ENCODE results near the gene ADD3. TPM values are rescaled to one million over a fixed set of nuclear protein-coding genes. Genes with fewer than 3 reads are reported as not detected.

ADD3 gene
- total RNA-seq, 2 donors from 2014 or later, result 127 to 131 TPM

DNA sequence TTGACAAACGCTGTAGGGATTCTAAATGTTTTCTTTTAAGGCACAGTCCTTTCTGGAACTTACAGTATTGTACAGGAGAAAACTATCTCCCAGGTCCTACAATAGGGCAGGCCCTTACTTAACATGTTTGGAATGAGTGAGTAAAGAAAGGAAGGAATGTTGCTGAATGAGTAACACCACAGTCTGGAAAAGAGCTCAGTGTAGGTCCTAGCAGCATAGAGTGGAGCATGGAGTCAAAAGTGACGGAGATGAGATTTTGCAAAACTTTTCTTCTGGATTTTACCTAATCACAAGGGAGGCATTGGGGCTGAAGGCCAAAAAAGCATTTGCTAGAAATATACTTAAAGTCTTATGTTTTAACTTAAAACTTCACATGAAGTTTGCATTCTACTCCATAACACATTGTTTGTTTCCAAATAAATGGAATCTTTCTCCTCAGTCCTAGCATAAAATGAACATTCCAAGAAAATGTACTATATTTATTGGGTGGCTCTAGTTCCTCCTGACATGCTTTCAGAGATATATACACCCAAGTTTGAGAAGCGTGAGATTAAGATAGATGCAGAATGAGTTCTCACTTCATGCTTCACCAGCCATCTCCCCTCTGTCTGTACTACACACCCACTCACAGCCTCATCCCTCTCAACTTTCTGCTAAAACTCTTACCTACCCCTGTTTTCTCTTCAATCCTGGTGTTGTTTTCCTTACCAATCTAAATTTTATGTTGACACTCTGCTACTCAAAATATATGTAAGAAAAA is 20.2 kb upstream of the ADD3 start:
- Histone ChIP-seq H3K4me3 (no peak overlapping the region), H3K27ac (no peak overlapping the region), H3K9me3 (no peaks in the 10 kb centered on the region), H3K9ac (ENCODE audit: low read depth in 2 of 2, low read length in 2 of 2) (no peak overlapping the region), H3K27me3 (no peaks in the 10 kb centered on the region), H3K4me1 (no peaks in the 10 kb centered on the region), H3K36me3 (no peaks in the 10 kb centered on the region)
- TF ChIP-seq, protein P1, sequence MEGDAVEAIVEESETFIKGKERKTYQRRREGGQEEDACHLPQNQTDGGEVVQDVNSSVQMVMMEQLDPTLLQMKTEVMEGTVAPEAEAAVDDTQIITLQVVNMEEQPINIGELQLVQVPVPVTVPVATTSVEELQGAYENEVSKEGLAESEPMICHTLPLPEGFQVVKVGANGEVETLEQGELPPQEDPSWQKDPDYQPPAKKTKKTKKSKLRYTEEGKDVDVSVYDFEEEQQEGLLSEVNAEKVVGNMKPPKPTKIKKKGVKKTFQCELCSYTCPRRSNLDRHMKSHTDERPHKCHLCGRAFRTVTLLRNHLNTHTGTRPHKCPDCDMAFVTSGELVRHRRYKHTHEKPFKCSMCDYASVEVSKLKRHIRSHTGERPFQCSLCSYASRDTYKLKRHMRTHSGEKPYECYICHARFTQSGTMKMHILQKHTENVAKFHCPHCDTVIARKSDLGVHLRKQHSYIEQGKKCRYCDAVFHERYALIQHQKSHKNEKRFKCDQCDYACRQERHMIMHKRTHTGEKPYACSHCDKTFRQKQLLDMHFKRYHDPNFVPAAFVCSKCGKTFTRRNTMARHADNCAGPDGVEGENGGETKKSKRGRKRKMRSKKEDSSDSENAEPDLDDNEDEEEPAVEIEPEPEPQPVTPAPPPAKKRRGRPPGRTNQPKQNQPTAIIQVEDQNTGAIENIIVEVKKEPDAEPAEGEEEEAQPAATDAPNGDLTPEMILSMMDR (IDR thresholded peaks at IDR 0.05), result no peak
- intact Hi-C loops (cut with DNase I), result no loop called here
- DNase-seq, result no peak

DNA sequence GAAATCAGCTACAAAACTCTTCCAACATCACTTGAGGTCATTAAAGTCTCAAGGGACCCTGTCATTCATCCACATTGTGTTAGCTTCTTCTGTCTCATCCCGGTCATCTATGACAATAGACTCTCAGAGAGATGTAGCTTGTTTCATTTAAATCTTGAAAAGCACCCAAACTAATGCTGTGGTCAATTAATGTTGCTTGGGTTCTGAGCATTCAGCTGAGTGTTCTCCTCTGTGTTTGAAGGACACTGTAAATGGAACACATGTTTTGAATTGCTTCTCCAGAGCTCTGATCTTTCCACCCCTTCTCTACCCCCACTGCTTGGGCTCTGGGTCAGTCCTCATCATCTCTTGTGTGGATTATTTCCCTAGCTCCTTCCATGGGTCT is 19.6 kb upstream of the ADD3 start:
- Histone ChIP-seq H3K9ac (ENCODE audit: low read depth in 2 of 2, low read length in 2 of 2) (no peak overlapping the region), H3K4me3 (no peak overlapping the region), H3K4me1 (no peaks in the 10 kb centered on the region), H3K9me3 (no peaks in the 10 kb centered on the region), H3K27ac (no peak overlapping the region), H3K27me3 (no peaks in the 10 kb centered on the region), H3K36me3 (no peaks in the 10 kb centered on the region)
- intact Hi-C loops (cut with DNase I), result no loop called here
- TF ChIP-seq, protein P1 (IDR thresholded peaks at IDR 0.05), result no peak
- DNase-seq, result no peak

DNA sequence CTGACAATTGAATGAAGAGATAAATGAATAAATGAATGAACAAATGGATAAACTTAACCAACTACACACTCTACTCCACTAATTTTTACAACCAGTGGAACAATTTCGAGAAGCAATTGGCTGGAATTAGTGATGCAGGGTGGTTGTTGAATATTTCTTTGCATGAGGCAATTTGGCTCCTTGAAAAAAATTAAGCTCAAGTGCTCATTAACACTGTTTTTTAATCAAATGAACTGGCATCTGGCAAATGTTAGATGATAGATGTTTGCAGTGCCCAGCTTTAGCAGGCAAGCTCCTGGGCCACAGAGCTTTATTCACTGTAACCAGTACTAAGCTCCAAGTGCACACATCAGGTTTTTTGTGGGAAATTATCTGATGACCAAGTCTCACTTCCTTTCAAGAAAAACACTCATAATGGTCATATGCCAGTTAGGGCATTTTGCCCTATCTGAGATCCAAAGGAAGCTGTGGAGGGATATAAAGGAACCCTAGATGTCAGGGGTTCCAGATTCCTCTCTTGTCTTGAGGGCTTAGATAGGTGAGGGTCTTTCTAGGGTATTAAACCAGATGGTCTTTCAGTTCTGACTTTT is 16.4 kb upstream of the ADD3 start:
- Histone ChIP-seq H3K27me3 (no peaks in the 10 kb centered on the region), H3K4me3 (no peak overlapping the region), H3K36me3 (no peaks in the 10 kb centered on the region), H3K27ac (no peak overlapping the region), H3K4me1 (peaks cover 7% of the 10 kb centered on the region), H3K9me3 (no peaks in the 10 kb centered on the region), H3K9ac (ENCODE audit: low read depth in 2 of 2, low read length in 2 of 2) (no peak overlapping the region)
- intact Hi-C loops (cut with DNase I), result no loop called here
- no peak for DNase-seq
- TF ChIP-seq, protein P1 (IDR thresholded peaks at IDR 0.05), result no peak

DNA sequence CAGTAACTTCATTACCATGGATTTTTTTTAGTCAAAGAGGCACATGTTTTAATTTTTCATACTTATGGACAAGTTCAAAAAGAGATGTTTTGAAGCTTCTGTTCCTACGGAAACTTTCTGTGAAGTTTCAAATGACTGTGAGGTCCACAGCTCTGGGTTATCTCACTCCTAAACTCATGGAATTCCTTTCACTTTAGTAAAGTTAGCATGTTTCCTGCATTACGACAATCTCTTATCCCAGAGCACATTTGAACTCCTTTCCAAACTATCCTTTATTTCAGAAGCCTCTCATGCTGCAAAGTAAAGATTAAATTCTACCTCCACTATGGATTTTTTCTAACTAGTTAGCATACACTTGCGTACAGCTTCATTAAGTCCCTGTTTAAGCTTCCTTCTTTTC is 15.3 kb upstream of the ADD3 start:
- no peak overlapping the region for H3K27ac ChIP-seq
- intact Hi-C loops (cut with DNase I), result no loop called here
- no peaks in the 10 kb centered on the region for H3K9me3 ChIP-seq
- H3K36me3 ChIP-seq, result no peaks in the 10 kb centered on the region
- TF ChIP-seq, protein P1 (IDR thresholded peaks at IDR 0.05), result no peak
- H3K4me1 ChIP-seq, result peaks cover 7% of the 10 kb centered on the region
- no peak overlapping the region for H3K4me3 ChIP-seq
- H3K9ac ChIP-seq (ENCODE audit: low read depth in 2 of 2, low read length in 2 of 2), result no peak overlapping the region
- no peaks in the 10 kb centered on the region for H3K27me3 ChIP-seq
- DNase-seq, result no peak

DNA sequence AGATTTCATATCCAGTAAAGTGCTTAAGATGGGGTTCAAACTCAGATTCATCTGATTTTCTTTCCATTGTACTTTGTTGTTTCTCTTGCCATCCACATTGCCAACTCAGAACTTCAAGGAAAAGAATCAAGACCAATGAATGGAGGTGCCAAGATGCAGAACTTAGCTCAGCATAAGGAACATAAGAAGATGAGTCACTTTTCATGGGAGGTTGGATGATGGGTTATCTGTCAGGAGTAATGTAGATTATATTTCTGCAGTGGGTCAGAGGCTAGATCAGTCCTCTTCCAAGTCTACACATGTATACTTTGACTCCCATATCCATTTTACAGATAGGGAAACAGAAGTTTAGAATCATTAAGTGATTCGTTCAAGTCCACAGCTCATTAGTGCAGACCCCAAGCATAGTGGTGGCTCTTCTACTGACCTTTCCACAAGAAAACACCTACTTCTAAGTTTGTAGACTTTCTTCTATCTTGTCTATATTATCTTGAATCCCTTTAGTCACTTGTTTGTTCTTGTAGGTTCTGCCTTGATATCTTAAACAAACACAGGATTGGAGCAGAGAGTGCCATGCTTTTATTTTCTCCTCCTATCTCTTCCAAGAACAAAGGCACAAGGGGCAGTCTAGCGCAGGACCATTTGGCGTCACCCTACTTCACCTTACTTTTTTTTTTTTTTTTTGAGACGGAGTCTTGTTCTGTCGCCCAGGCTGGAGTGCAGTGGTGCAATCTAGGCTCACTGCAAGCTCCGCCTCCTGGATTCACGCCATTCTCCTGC is 14.0 kb upstream of the ADD3 start:
- peaks cover 7% of the 10 kb centered on the region for H3K4me1 ChIP-seq
- no peaks in the 10 kb centered on the region for H3K27me3 ChIP-seq
- TF ChIP-seq, protein P1 (IDR thresholded peaks at IDR 0.05), result no peak
- H3K4me3 ChIP-seq, result no peak overlapping the region
- no peaks in the 10 kb centered on the region for H3K9me3 ChIP-seq
- intact Hi-C loops (cut with DNase I), result no loop called here
- no peak overlapping the region for H3K27ac ChIP-seq
- no peak for DNase-seq
- H3K36me3 ChIP-seq, result no peaks in the 10 kb centered on the region
- no peak overlapping the region for H3K9ac ChIP-seq (ENCODE audit: low read depth in 2 of 2, low read length in 2 of 2)

All from colonic mucosa (tissue), 4 donors.